Measurements from ENCODE around the gene CHD5.

- TF ChIP-seq CTCF (IDR thresholded peaks at IDR 0.05; ENCODE audit: low read depth, low read length) (no peak), MAX (IDR thresholded peaks at IDR 0.05; ENCODE audit: low read depth, low read length) (no peak), POLR2A (IDR thresholded peaks at IDR 0.05; ENCODE audit: extremely low read depth, insufficient read length) (no peak), MYC (IDR thresholded peaks at IDR 0.05; ENCODE audit: low read depth, low read length) (no peak)
These were observed 87.0 kb downstream of the CHD5 start for GRCh38 chr1:6093071-6093470.
